ENCODE data around the gene EIF1B. TPM values are rescaled to one million over a fixed set of nuclear protein-coding genes. Genes with fewer than 3 reads are reported as not detected.

The EIF1B gene
- total RNA-seq, 1 donor from 2014 or later, result 55.4 TPM

DNA sequence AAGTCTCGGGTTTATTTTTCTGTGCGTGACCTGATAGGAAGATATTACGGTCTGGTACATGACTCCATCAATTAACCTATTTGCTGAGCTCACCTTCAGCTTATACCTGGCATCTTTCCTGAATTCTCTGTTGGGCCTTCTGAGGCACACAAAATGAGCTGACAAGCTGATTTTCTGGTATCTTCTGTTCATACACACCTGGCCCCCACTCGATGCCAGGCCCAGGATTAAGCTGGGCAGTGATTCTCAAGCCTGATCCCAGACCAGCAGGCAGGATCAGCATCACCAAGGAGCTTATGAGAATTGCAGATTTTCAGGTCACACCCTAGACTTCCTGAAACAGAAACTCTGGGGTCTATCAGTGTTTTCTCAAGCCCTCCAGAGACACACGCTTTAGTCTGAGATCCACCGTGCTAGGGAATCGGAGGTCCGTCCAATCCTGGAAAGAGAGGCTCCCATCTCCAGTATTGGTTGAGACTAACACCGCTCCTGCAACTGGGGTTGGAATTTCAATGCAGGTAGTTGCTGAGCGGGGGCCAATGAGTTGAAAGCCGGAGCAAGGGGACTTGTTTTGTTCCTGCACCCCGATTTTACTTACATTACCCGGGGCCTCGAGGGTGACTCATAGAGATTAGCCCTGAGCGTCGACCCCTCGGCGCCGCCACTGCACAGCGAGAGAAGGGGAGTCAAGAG is 636 bp upstream of the EIF1B start:
- DNase-seq, result no peak

DNA sequence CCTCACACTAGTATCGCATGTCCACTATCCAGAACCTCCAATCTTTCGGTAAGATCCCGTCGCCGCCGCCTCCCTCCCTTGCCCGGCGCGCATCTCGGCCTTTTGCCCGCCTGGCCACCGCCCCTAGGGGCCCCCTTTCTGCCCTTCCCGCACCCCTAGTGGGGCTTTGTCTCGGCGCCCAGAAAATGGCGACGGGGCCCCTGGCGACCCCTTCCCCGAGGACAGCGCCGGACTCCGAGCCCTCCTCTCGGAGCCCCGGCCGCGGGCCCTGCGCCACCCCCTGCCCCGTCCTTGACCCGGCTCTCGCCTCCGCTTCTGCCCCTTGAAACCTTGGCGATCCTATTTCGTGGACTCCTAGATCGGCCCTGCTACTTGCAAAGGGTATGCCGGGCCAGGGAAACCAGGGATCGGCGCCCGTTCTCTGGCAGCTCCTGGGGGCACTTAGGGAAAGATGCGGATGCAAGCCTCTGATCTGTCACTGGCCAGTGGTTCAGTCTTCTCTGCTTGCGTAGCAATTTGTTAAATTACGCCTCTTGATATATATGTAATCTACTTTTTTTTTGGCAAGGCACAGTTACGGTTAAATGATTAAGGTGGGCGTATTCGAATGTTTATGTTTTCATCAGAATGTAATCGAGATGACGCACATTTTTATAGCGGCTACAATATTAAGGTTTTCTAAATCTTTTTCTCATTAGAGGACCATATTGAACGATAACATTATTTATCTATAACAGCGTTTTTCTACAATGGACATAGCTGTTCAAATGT is 603 bp downstream of the EIF1B start:
- DNase-seq, result no peak

DNA sequence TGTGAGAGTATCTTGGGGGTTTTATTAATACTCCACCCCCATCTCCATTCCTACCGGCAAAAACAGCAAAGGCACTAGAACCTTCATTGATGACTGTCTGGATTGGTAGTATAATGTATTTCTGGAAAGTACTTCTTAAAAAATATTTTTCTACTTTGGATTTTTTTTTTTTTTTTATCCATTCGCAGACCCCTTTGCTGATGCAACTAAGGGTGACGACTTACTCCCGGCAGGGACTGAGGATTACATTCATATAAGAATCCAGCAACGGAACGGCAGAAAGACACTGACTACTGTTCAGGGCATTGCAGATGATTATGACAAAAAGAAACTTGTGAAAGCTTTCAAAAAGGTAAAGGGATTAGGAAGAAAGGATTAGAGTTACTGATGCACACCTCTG is 1.2 kb downstream of the EIF1B start:
- no peak for DNase-seq

DNA sequence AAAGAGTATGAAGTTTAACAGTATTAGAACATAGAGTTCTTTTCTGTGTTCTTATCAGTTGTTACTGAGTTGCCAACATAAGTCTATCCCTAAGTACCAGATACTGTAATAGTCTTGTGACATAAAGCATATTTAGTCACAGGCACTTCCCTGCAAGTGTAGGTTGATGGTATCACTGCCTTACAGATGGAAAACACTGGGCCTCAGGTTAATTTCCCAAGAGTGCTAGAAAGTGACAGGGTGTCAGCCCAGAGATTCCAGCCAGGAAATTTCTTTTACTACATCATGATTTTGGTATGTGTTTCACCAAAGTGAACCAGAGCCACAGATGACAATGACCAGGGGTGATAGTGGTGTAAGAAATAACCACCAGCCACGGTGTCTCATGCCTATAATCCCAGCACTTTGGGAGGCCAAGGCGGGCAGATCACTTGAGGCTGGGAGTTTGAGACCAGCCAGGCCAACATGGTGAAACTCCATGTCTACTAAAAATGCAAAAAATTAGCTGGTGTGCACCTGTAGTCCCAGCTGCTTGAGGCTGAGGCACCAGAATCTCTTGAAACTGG is 3.2 kb downstream of the EIF1B start:
- no peak for DNase-seq

DNA sequence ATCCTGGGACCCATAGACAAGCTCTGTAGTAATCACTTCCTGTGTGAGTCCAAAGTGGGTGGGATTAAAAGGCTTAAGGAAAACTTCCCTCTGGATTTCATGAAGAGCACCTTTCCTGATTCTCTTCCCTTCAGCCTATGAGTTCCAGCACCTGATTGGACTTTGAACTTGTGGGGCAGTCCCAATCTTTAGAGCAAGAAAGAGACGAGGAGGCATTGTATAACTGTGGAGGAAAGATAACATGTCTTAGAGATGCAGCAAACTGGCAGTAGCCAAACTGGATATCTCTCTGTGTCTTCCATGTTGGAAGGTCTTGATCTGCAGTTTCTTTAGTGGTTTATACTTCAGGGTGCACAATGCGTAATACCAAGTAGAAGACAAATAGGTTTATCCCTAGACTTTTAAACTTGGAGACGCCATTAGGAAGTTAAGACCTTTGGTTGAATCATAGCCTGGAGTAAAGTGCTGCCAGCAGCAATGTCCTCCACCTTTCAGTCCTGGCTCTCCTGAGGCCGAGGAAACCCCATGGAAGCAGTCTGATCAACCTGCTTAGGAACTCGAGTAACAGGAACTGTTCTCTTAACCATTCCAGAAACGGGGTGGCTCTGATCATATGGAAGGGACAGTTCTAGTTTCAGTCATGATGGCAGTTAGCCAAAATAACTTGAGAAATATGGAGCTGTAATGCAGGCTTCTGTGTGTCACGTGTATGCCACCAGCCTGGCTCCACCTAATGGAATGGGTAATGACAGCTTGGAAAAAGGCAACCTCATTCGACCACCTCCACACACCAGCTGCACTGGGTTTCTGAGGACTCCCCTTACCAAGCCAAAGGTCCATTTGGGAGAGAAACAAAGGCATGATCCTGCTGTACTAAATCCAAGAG is 4.7 kb downstream of the EIF1B start:
- DNase-seq, result no peak

DNA sequence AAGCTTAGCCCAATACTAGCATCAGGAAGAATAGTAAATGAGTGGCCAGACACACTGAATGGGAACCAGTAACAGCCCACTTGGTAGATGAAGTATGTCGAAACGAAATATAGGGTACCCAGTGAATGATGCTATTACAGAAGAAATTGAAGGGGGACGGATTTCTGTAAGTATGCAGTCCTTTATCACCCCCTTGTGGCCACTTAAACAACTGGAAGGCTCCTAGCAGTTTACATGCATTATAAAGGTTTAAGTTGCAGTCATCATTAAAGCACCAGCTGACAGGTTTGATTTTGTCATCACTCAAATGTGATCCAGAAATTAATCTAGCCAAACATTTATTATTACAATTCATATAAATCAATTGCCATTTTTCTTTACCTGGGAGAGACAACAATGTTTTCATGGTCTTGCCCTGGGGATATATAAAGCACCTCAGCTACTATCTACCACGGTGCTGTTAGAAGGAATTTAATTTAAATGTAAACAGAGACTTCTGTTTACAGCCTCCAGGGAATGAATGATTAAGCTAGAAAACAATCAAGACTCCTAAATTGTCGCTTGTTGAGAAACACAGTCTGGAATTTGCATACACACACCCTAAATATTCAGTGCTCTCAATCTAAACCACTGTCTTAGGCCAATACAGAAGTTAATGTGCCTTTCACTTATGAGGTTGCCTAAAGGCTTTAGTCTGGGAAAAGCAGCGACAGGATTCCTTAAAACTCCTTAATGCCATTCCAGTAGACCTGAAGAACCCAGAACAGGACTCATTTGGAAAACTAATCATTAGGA is 7.8 kb downstream of the EIF1B start:
- DNase-seq, result no peak

DNA sequence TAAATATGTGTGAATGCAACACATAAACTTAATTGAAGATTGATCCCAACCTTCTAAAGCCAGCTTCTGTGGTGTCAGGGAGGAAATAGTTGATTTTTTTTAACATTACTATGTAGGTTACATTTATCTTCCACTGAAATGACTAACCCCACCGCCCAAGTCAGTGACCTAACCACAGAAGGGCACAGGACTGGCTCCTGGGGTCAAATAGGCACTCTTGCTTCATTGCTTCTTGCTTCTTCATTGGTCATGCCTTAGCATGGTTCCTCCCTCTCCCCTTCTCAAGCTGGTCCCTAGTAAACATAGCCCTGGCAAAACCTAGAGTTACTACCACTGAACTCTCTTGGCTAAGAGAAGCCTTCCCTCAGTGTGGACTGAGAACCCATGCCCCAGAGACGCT is 12.3 kb downstream of the EIF1B start:
- DNase-seq, result no peak

DNA sequence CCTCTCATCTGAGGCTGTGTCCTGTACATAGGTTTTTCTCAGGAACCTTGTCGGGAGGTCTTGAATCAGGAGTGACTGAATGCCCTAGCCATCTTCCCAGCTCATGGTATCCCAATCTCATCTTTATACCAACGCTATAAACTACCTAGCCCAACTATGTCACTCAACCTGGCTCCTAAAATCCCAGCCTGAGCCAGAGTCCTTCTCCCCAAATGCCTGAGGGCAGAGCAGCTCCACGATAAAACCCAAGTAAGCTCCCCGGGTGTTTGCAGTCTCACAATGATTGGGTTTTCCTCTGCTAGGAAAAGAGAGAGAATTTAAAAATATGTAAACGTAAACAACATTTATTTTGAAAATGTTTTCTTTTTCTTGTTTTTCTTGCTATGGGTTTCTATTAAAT is 14.4 kb downstream of the EIF1B start:
- DNase-seq, result no peak

DNA sequence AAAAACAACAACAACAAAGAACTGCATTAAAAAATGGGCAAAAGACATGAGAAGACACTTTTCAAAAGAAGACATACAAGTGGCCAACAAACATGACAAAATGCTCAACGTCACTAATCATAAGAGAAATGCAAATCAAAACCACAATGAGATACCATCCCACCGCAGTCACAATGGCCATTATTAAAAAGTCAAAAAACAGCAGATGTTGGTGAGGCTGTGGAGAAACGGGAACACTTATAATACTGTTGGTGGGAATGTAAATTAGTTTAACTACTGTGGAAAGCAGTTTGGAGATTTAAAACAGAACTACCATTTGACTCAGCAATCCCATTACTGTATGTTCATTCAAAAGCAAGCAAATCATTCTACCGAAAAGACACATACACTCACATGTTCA is 15.1 kb downstream of the EIF1B start:
- DNase-seq, result no peak

DNA sequence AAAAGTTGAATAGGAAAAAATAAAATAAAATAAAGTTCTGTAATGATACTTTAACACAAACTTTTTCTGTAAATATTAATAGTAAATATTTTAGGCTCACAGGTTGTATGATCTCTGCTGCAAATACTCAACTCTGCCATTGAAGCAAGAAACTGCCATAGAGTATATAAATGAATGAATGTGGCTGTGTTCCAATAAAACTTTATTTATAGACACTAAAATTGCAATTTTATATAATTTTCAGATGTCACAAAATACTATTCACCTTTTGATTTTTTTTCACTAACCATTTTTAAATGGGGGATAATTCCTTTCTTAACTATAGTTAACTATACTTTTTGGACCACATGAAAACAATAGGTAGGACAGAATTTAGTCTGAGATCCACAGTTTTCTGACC is 16.0 kb downstream of the EIF1B start:
- no peak for DNase-seq

DNA sequence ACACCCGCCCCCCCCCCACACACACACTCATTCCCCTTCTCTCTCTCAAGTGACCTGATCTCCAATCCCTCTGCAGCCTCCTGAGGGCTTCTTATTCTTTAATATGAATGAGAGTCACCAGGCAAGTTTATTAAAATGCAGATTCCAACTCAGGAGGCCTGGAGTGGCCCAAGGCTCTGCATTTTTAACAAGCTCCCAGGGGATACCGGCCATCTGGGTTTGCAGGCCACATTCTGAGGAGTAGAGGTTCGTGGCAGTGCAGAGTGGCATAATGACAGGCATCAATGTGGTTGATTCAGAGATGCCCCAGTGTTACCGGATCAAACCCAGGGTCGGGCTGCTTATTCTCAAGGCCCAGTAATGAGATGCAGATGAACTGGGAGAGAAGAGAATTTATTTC is 18.9 kb downstream of the EIF1B start:
- no peak for DNase-seq

DNA sequence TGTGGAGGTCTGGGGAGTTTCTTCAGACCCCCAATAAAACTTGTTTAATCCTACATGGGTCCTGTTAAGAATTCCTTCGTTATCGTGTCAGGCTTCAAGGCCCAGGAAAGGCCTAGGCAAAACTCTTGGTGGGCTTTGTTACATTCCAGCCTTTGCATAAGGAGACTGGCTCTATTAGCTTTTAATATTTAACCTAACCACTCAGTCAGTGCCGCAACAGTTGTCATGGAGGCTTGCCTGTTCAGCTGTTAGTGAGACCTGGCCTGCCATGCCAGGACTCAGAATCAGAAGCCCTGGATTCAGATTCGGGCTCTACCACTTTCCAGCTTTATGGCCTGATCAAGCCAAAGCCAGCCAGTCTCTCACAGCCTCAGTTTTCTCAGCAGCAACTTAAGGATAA is 19.6 kb downstream of the EIF1B start:
- DNase-seq, result no peak

DNA sequence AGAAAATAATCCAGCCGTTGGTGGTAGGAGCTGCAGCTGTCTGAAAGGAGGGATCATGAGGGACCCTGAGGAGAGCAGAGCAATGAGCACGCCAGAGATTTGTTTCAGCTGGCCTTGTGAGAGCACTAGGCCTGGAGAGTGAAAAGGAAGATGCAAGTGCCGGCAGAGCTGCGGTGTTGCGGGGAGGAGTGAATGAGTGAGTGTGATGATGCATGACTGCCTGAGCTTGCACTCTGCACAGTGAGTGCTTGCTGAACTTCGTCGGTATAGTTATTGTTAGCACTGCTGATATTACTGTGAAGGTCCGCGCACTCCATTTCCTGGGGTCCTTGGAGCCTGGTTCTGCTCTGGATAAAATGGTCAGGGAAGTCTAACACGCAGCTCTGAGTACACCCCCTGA is 23.2 kb downstream of the EIF1B start:
- no peak for DNase-seq

DNA sequence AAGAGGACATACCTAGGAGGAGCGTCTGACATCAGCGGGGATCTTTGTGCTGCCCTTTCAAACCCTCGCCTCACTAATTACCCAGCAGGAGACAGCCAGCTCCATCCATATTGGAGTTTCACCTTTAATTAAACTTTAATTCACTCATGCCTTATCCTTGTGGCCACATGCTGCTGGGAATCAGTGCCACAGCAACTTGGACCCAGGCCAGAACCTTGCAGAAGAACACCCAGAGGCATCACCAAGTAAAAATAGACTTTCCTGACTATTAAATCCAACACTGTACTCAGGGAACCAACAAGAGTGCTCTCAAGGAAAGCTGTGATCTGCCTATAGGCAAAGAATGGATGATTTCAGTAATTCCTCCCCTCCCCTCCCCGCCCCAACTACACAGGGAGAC is 23.9 kb downstream of the EIF1B start:
- no peak for DNase-seq

DNA sequence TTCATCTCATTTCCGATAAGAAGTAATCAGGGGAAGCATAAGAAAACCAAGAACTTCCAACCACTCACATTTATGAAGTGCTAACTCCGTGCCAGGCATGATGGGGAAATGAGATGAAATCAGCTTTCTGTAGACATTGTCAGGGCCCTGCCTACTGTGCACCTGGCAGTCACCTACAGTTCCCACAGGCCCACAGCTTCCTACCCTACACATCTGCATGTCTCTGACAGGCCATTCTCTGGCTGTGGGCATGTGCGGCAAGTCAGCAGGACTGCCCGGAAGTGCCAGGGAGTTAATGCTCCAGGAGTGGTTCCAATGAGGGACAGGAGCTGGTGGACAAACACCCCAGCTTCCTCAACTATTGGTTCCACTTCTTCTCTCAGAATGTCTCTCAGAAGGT is 24.3 kb downstream of the EIF1B start:
- DNase-seq, result no peak

DNA sequence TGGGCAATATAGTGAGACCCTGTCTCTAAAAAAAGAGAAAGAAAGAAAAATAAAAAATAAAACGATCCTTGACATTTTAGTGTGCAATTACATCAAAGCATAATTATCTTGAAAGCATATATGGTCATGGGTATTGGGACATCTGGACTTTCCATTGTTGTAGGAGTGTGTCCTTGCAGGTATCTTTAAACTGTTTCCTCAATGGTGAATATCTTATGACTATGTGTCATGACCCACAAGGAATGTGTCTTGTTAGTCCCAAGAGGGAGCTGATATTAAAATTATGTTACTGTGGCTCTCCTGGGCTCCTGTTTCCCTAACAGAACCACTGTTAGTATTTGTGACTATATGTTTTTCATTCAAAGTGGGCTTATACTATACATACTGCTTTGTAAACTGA is 26.6 kb downstream of the EIF1B start:
- DNase-seq, result no peak

DNA sequence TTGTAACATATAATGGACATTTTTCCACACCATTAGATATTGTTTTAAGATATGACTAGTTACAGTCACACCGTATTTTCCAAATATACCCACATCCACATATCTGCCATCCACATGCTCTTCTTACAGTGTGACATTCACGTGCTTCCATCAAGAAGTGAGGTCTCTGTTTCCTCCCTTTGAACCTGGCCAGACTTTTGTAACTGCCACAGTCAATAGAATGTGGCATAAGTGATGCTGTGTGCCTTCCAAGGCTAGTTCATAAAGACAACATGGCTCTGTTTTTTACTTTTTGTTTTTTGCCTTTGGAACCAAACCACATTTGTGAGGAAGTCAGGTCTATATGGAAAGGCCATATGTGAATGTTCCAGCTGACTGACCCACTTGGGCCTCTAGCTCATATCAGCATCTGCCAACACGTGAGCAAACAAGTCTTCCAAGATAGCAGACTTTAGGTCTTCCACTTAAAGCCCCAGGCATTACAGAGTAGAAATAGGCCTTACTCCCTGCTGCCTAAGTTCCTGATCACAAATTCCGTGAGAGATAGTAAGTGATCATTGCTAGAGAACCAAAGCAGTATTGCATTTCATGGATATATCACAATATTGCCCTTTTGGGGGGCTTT is 27.1 kb downstream of the EIF1B start:
- DNase-seq, result no peak

DNA sequence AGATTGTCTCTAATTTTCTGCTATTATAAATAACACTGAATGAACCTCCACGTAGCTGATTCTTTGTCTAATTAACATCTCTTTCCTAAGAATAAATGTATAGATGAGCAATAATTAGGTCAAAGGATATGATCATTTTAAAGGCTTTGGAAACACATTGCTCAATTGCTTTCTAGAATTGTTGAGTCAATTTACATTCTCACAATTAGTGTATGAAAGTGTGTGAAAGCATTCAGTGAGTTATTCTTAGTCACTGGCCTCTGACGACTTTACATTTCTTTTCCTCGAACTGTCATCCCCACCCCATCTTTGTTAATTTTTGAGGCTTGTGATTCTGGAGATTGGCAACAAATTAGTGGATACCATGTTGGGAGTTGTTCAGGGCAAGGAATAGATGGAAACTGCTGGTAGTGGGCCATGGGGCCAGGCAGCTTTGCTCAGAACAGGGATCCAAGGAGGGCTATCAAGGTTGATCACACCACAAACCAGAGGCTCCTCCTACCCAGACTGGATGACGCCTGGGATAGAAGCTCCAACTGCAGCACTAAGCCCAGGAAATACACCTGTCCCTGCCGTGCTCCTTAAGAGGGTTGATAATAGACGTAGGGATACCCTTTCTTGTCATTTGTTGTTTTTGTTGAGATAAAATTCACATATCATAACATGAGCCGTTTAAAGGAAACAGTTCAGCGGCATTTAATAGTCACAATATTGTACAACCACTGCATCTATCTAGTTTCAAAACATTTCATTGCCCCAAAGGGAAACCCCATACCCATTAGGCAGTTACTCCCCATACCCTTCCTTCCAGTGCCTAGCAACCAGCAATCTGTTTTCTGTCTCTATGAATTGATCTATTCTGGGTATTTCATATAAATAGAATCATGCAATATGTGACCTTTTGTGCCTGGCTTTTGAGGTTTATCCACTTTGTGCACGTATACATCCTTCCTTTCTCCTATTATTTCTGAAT is 27.9 kb downstream of the EIF1B start:
- no peak for DNase-seq

DNA sequence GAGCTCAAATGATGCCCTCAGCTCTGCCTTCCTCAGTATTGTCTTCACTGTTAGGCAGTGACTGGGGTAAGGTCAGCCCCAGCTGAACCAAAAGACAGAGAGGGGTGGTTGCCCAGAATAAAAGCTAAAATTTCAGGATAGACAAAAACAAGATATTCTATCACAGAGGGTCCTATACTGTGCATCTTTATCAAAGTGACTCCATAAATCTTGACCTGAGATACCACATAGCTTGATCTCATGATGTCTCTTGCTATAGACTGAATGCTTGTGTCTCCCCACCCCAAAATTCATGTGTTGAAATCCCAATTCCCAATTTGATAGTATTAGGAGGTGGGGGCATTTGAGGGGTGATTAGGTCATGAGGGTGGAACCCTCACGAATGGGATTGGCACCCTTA is 30.4 kb downstream of the EIF1B start:
- no peak for DNase-seq

DNA sequence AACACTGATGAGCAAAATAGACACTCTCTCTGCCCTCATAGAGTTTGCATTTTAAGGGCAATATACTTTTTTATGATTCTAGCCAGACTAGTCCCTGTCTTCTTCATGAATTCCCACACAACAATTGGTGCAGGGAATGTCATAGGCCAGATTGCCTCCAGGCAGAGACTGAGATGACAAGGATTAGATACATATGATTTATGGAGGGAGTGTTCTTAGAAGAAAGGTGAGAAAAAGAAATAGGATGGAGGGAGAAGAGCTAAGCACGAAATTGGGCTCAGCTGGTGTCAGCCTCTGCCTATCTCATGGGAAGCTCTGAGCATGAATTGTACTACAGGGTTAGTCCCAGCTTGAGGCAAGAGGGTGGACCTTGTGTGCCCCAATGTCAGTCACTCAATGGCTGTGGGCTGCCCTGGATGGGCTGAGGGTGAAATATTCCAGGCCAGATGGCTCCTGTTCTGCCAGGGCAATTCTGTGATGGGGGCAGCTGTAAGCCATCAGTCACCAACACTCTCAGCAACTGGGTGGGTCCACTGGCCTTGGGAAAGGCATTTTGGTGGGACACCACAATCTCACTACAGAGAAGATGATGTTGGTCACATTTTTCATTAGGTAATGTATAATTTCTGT is 31.1 kb downstream of the EIF1B start:
- no peak for DNase-seq

Data from occipital lobe (tissue), 2 donors.